ENCODE measurements around the gene C1orf210. TPM values are rescaled to one million over a fixed set of nuclear protein-coding genes. Genes with fewer than 3 reads are reported as not detected.

The C1orf210 gene
- total RNA-seq, 1 experiment from 2014 or later = 7.8 TPM

DNA sequence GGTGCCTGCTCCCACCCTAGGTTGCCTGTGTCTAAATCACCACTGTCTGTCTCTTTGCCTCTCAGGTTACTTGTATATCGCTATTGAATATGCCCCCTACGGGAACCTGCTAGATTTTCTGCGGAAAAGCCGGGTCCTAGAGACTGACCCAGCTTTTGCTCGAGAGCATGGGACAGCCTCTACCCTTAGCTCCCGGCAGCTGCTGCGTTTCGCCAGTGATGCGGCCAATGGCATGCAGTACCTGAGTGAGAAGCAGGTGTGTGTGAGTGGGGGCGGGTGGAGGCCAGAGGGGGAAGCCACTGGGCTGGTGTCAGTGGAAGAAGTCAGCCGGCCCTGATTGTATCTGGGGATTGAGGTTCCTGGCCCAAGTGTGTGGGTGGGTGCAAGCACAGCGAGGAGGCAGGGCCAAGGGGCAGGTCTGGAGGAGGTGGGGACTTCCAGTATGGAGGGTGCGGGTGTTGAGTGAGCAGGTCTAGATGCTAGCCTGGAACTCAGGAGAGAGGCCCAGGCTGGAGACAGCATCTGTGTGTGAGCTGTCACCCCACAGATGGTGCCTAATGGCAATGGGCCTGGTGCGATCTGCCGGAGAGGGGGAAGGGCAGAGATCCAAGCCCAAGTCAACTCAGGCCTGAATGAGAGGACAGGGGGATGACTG lies 32.6 kb upstream of the C1orf210 start:
- H3K4me1 ChIP-seq = no peaks in the 10 kb centered on the region
- no peaks in the 10 kb centered on the region for H3K36me3 ChIP-seq (ENCODE audit: control insufficient read depth, insufficient read depth, low read length)
- H3K36me3 Mint-ChIP-seq (ENCODE audit: insufficient read depth, unreplicated experiment) = no peaks in the 10 kb centered on the region
- no peak overlapping the region for H3K4me3 Mint-ChIP-seq (ENCODE audit: unreplicated experiment)
- BruUV-seq (replicated peaks) = no TSS peak
- TF ChIP-seq, protein P1, sequence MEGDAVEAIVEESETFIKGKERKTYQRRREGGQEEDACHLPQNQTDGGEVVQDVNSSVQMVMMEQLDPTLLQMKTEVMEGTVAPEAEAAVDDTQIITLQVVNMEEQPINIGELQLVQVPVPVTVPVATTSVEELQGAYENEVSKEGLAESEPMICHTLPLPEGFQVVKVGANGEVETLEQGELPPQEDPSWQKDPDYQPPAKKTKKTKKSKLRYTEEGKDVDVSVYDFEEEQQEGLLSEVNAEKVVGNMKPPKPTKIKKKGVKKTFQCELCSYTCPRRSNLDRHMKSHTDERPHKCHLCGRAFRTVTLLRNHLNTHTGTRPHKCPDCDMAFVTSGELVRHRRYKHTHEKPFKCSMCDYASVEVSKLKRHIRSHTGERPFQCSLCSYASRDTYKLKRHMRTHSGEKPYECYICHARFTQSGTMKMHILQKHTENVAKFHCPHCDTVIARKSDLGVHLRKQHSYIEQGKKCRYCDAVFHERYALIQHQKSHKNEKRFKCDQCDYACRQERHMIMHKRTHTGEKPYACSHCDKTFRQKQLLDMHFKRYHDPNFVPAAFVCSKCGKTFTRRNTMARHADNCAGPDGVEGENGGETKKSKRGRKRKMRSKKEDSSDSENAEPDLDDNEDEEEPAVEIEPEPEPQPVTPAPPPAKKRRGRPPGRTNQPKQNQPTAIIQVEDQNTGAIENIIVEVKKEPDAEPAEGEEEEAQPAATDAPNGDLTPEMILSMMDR (IDR thresholded peaks at IDR 0.05; ENCODE audit: insufficient read depth in 1 of 2, low read depth in 1 of 2, low read length in 1 of 2, severe bottlenecking in 1 of 2, unreplicated experiment in 1 of 2) = no peak
- ChIA-PET POLR2A (no interaction called here), CTCF (no interaction called here)
- H3K27me3 Mint-ChIP-seq (ENCODE audit: insufficient read depth, unreplicated experiment) = no peaks in the 10 kb centered on the region
- H3K4me1 Mint-ChIP-seq (ENCODE audit: low read depth, unreplicated experiment) = no peaks in the 10 kb centered on the region
- no peak overlapping the region for H3K4me3 ChIP-seq (ENCODE audit: low read depth, low read length)
- no peaks in the 10 kb centered on the region for H3K27me3 ChIP-seq (replicated peaks; ENCODE audit: control insufficient read depth, insufficient read depth, low read length)
- no peaks in the 10 kb centered on the region for H3K9me3 ChIP-seq
- H3K27ac Mint-ChIP-seq (ENCODE audit: unreplicated experiment) = no peak overlapping the region
- intact Hi-C loops (cut with micrococcal nuclease; ENCODE audit: unreplicated experiment) = no loop called here
- DNase-seq = no peak
- no peaks in the 10 kb centered on the region for H3K9me3 Mint-ChIP-seq (ENCODE audit: unreplicated experiment)

DNA sequence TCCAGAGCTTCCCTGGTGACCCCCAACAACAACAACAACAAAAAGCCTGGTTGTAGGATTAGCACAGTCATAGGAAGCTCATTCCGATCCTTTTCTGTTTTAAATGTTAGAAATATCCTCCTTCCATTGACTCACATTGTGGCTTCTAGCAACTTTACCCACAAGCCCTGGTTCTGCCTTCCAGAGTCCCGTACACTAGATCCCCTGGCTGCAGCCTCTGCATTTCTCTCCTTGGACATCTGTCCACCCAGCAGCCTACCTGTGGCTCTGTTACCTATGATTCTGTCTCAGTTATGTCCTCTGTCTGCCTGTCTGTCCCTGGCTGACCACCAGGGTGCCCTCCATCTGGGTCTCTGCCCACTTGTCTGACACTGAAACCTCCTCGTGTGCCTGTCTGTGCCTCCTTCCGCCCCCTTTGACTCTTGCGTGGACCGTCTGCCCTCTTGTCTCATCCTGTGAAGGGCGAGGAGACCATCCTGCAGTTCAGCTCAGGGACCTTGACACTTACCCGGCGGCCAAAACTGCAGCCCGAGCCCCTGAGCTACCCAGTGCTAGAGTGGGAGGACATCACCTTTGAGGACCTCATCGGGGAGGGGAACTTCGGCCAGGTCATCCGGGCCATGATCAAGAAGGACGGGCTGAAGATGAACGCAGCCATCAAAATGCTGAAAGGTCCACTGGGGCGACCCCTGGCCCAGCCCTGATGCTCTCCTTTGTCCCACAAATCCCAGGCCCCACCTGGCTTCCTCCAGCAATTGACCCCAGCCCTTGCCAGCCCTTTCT lies 31.5 kb upstream of the C1orf210 start:
- CTCF ChIA-PET = no interaction called here
- DNase-seq = no peak
- Mint-ChIP-seq H3K36me3 (ENCODE audit: insufficient read depth, unreplicated experiment) (no peaks in the 10 kb centered on the region), H3K27me3 (ENCODE audit: insufficient read depth, unreplicated experiment) (no peaks in the 10 kb centered on the region), H3K4me3 (ENCODE audit: unreplicated experiment) (no peak overlapping the region), H3K27ac (ENCODE audit: unreplicated experiment) (no peak overlapping the region), H3K9me3 (ENCODE audit: unreplicated experiment) (no peaks in the 10 kb centered on the region), H3K4me1 (ENCODE audit: low read depth, unreplicated experiment) (no peaks in the 10 kb centered on the region)
- no TSS peak for BruUV-seq (replicated peaks)
- intact Hi-C loops (cut with micrococcal nuclease; ENCODE audit: unreplicated experiment) = no loop called here
- no peaks in the 10 kb centered on the region for H3K4me1 ChIP-seq
- no peaks in the 10 kb centered on the region for H3K36me3 ChIP-seq (ENCODE audit: control insufficient read depth, insufficient read depth, low read length)
- H3K9me3 ChIP-seq = no peaks in the 10 kb centered on the region
- TF ChIP-seq, protein P1 (IDR thresholded peaks at IDR 0.05; ENCODE audit: insufficient read depth in 1 of 2, low read depth in 1 of 2, low read length in 1 of 2, severe bottlenecking in 1 of 2, unreplicated experiment in 1 of 2) = no peak
- H3K27me3 ChIP-seq (replicated peaks; ENCODE audit: control insufficient read depth, insufficient read depth, low read length) = no peaks in the 10 kb centered on the region
- H3K4me3 ChIP-seq (ENCODE audit: low read depth, low read length) = no peak overlapping the region
- POLR2A ChIA-PET = no interaction called here

DNA sequence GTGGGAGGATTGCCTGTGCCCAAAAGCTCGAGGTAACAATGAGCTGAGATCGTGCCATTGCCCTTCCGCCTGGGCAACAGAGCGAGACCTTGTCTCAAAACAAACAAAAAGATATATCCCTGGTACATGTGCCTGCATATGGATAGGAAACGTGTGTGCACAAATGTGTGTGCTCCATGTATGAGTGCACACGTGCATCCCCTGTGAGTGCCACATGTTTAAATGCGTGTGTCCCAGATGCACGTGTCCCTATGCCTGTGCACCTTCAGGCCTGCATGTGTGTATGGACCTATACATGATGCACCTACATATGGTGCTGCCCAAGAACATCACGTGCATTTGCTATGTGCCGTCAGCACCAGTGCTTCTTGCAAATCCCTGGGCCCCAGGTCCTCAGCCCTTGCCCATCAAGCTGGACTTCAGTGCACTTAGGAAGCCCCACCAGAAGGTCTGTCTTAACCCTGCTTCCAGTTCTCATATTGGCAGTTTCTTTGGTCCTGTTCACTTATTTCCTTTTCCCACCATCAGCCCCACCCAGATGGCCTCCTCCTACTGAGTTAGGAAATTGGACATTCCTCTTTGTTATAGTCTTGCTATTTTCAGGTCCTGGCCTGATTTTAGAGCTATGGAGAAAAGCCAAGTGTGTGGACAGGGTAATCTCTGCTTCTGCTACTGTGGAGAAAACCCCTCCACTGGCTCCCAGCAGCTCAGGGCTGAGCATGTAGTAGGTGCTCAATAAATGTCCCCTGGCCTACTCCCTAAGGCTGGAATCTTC lies 30.8 kb upstream of the C1orf210 start:
- DNase-seq = no peak
- no peaks in the 10 kb centered on the region for H3K9me3 Mint-ChIP-seq (ENCODE audit: unreplicated experiment)
- no peaks in the 10 kb centered on the region for H3K9me3 ChIP-seq
- H3K36me3 ChIP-seq (ENCODE audit: control insufficient read depth, insufficient read depth, low read length) = no peaks in the 10 kb centered on the region
- intact Hi-C loops (cut with micrococcal nuclease; ENCODE audit: unreplicated experiment) = no loop called here
- no peak overlapping the region for H3K4me3 ChIP-seq (ENCODE audit: low read depth, low read length)
- TF ChIP-seq, protein P1 (IDR thresholded peaks at IDR 0.05; ENCODE audit: insufficient read depth in 1 of 2, low read depth in 1 of 2, low read length in 1 of 2, severe bottlenecking in 1 of 2, unreplicated experiment in 1 of 2) = no peak
- BruUV-seq (replicated peaks) = no TSS peak
- CTCF ChIA-PET = no interaction called here
- POLR2A ChIA-PET = no interaction called here
- H3K27me3 Mint-ChIP-seq (ENCODE audit: insufficient read depth, unreplicated experiment) = no peaks in the 10 kb centered on the region
- no peaks in the 10 kb centered on the region for H3K27me3 ChIP-seq (replicated peaks; ENCODE audit: control insufficient read depth, insufficient read depth, low read length)
- H3K4me1 ChIP-seq = no peaks in the 10 kb centered on the region
- H3K36me3 Mint-ChIP-seq (ENCODE audit: insufficient read depth, unreplicated experiment) = no peaks in the 10 kb centered on the region
- H3K4me1 Mint-ChIP-seq (ENCODE audit: low read depth, unreplicated experiment) = no peaks in the 10 kb centered on the region
- H3K4me3 Mint-ChIP-seq (ENCODE audit: unreplicated experiment) = no peak overlapping the region
- no peak overlapping the region for H3K27ac Mint-ChIP-seq (ENCODE audit: unreplicated experiment)
